Stimulated activated naive CD8-positive, alpha-beta T cell treated with anti-CD3 and anti-CD28 coated beads, Interleukin-15, Interleukin-2, amounts not matched to agents 100 ng/mL and 50 ng/mL, for 24 hours (primary cell): ENCODE results near the gene CIART.
"Not testable (repeated sequence)": the region's sequence is repeated elsewhere in the genome, so short reads cannot be mapped to it uniquely, and the experiment has no call there.

Experiments
- H3K27ac Mint-ChIP-seq: one replicate; pipeline ENCODE4 v1.8.0; 2021; ENCODE audit warnings: mild to moderate bottlenecking, mixed read lengths
- H3K27me3 Mint-ChIP-seq: one replicate; pipeline ENCODE4 v1.8.0; 2021; ENCODE audit warnings: mixed read lengths
- H3K36me3 Mint-ChIP-seq: one replicate; pipeline ENCODE4 v1.8.0; 2021; ENCODE audit warnings: low read depth, mixed read lengths
- H3K4me1 Mint-ChIP-seq: one replicate; pipeline ENCODE4 v1.8.0; 2021; ENCODE audit warnings: low read depth, mixed read lengths
- H3K4me3 Mint-ChIP-seq: one replicate; pipeline ENCODE4 v1.8.0; 2021; ENCODE audit warnings: mild to moderate bottlenecking, mixed read lengths
- H3K9me3 Mint-ChIP-seq: one replicate; pipeline ENCODE4 v1.8.0; 2021; ENCODE audit warnings: mixed read lengths

CIART gene

GRCh38 chr1:150314691-150315090 lies 32.3 kb downstream of the CIART start:
- not testable (repeated sequence) for H3K4me3 Mint-ChIP-seq, H3K4me1 Mint-ChIP-seq, H3K27me3 Mint-ChIP-seq, H3K36me3 Mint-ChIP-seq, H3K27ac Mint-ChIP-seq, H3K9me3 Mint-ChIP-seq

GRCh38 chr1:150320667-150320978 lies 38.3 kb downstream of the CIART start:
- Mint-ChIP-seq H3K4me1 (peaks cover 34% of the 10 kb centered on the region), H3K27me3 (no peaks in the 10 kb centered on the region), H3K9me3 (no peaks in the 10 kb centered on the region), H3K4me3 (peak overlapping the region; percentile 97), H3K27ac (peak overlapping the region; percentile 99), H3K36me3 (peaks cover 28% of the 10 kb centered on the region)

- Mint-ChIP-seq H3K27ac (peak overlapping the region; percentile 99), H3K36me3 (peaks cover 40% of the 10 kb centered on the region), H3K4me1 (peaks cover 36% of the 10 kb centered on the region), H3K4me3 (peak overlapping the region; percentile 97), H3K27me3 (no peaks in the 10 kb centered on the region), H3K9me3 (no peaks in the 10 kb centered on the region)
Observed at GRCh38 chr1:150321826-150322166, 39.4 kb downstream of the CIART start.

GRCh38 chr1:150322310-150322709 lies 40.0 kb downstream of the CIART start:
- H3K27me3 Mint-ChIP-seq: no peaks in the 10 kb centered on the region
- H3K36me3 Mint-ChIP-seq: peaks cover 45% of the 10 kb centered on the region
- peak overlapping the region; percentile 99 for H3K27ac Mint-ChIP-seq
- H3K9me3 Mint-ChIP-seq: no peaks in the 10 kb centered on the region
- peaks cover 36% of the 10 kb centered on the region for H3K4me1 Mint-ChIP-seq
- peak overlapping the region; percentile 97 for H3K4me3 Mint-ChIP-seq

- peaks cover 69% of the 10 kb centered on the region for H3K36me3 Mint-ChIP-seq
- no peaks in the 10 kb centered on the region for H3K4me1 Mint-ChIP-seq
- H3K4me3 Mint-ChIP-seq: no peak overlapping the region
- no peaks in the 10 kb centered on the region for H3K27me3 Mint-ChIP-seq
- peak overlapping the region; percentile 5 for H3K27ac Mint-ChIP-seq
- H3K9me3 Mint-ChIP-seq: no peaks in the 10 kb centered on the region
Observed at GRCh38 chr1:150332651-150333290, 50.4 kb downstream of the CIART start.
